HG02763 (cell line): ENCODE measurements around the gene UFSP2.
"Not testable (repeated sequence)": the region's sequence is repeated elsewhere in the genome, so short reads cannot be mapped to it uniquely, and the experiment has no call there.

Experiments
- ATAC-seq: cut with Tn5 transposase; IDR thresholded peaks from one replicate; pipeline ENCODE4 v1.9.1; 2021; ENCODE audit warnings: mild to moderate bottlenecking, moderate library complexity; ENCODE audit not compliant: unreplicated experiment

UFSP2 gene

GRCh38 chr4:185384930-185385331, 40.8 kb downstream of the UFSP2 start:
- ATAC-seq, result no peak

- ATAC-seq, result no peak
These were observed 41.7 kb downstream of the UFSP2 start for GRCh38 chr4:185384061-185384460.

DNA sequence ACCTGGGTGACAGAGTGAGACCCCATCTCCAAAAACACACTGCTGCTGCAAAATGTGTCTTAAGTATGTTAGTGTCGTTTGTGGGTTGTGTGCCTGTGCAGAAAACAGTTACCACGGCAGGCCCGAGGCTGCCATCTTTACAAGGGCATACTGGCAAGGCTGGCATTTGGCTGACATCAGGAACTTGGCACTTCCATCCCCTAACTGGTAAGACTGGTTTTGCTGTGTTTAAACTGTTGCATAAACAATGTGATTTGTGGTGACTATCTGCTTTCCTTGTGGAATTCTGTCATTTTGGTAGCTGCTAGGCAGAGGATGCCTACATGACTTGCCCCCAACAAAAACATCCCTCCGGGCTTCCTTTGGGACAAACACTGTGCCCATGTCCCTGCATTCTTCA, 42.3 kb downstream of the UFSP2 start:
- no peak for ATAC-seq

- ATAC-seq, result no peak
These were observed 43.0 kb downstream of the UFSP2 start for GRCh38 chr4:185382754-185383153.

- no peak for ATAC-seq
These were observed 44.2 kb downstream of the UFSP2 start for GRCh38 chr4:185381288-185382196.

GRCh38 chr4:185380320-185380719, 45.4 kb downstream of the UFSP2 start:
- no peak for ATAC-seq

- no peak for ATAC-seq
These were observed 46.2 kb downstream of the UFSP2 start for GRCh38 chr4:185379326-185380295.

DNA sequence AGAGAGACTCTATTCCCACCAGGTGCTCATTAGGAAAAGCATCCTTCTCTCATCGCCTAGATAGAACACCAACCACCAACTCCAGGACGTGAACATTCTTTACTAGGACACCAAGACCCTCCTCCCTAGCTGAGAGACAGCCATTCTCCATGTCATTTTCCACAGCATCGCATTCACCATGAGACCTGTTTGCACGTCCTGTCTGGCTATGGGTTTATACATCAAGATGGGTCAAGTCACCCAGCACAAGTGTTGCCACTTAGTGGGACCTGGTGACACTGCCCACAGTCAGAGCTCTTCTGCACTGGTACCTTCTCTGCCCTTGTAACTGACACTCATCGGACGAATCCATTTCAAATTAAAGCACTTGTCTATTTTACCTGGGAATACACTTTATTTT, 47.5 kb downstream of the UFSP2 start:
- no peak for ATAC-seq

DNA sequence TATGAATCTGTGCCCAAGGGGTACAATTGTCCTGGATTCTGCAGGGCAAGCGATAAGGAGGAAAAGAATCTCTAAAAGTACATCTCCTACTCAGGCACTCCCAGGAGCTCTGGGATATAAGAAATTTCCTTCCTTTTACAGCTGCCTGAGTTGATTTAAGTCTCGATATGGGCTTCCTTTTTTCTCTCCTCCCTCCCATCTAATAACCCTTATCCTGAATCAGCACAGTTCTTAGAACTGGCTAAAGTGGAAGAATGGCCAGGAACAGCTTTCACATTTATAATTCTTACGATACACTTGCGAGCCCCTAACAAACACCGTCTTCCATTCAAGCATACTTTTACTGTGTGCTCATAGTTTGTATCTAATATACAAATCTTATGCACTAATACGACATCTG, 51.2 kb downstream of the UFSP2 start:
- no peak for ATAC-seq

DNA sequence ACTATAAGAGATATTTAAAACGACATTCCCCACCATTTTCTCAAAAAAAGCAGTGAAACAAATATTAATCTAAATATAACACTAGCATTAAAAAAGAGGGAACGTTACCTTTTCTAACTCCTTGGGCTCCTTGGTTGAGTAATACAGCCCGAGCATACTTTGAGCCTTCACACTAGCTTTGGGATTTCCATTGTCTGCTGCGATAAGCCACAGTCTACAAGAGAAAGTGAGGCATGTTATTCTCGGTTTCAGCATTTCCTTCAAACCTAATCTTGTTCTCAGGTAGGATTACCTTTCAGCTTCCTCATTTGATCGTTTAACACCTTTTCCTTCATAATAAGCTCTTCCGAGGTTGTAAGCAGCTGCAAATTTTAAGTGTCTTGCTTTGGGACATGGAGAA, 51.7 kb downstream of the UFSP2 start:
- no peak for ATAC-seq

DNA sequence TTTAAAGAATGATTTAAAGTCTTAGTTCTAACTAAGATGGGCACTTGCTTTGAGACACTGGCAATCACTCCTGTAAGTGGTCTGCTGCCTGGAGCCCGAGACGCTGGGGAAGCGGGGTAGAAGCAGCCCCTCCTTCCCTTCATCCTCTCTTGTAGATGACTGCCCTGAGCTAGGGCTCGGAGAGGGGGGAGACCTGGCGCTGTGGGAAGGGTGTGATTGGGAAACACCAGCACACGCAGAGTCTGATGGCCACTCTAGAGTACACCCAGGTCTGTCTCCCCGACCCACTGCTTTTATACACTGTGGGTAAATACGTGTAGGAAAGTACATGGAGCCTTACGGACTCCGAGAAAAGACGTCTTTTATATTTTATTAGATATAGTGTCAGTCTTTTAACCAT, 54.1 kb downstream of the UFSP2 start:
- ATAC-seq, result no peak

GRCh38 chr4:185370268-185370949, 55.4 kb downstream of the UFSP2 start:
- no peak for ATAC-seq

DNA sequence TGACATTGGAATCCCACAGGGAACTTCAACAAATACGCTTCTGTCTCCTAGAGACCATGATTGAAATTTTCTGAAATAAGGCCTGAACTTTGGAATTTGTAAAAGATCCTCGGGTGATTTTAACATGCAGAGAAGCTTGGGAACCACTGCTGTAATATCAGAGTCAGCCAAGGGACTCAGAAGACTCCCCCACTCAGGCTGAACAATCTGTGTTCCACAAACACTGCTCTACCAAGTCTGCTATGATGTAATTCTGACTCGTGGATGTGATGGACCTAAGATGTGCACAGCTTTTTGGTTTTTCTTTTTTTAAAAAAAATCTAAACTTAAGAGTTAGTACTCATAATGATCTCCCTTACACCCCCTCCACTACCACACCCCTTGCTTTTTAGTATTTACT, 56.0 kb downstream of the UFSP2 start:
- ATAC-seq, result no peak

GRCh38 chr4:185364886-185365285, 60.9 kb downstream of the UFSP2 start:
- no peak for ATAC-seq

GRCh38 chr4:185363251-185363650, 62.5 kb downstream of the UFSP2 start:
- no peak for ATAC-seq

- not testable (repeated sequence) for ATAC-seq
These were observed 63.2 kb downstream of the UFSP2 start for GRCh38 chr4:185362570-185362969.

DNA sequence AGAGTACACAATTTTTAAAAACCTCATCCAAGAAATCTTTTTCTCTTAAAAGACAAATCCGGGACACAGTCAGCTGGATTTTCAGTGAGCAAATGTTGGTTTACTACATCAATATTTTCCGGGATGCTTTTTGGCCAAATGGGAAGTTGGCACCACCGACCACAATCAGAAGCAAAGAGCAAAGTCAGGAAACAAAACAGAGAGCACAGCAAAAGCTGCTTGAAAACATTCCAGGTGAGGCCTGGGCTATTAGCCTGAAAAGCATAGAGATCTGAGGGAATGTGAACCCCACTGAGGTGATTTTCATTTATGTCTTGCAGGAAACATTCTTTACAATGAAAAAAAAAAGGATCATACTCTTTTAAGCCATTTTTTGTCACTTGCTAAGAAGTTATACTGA, 63.9 kb downstream of the UFSP2 start:
- no peak for ATAC-seq

DNA sequence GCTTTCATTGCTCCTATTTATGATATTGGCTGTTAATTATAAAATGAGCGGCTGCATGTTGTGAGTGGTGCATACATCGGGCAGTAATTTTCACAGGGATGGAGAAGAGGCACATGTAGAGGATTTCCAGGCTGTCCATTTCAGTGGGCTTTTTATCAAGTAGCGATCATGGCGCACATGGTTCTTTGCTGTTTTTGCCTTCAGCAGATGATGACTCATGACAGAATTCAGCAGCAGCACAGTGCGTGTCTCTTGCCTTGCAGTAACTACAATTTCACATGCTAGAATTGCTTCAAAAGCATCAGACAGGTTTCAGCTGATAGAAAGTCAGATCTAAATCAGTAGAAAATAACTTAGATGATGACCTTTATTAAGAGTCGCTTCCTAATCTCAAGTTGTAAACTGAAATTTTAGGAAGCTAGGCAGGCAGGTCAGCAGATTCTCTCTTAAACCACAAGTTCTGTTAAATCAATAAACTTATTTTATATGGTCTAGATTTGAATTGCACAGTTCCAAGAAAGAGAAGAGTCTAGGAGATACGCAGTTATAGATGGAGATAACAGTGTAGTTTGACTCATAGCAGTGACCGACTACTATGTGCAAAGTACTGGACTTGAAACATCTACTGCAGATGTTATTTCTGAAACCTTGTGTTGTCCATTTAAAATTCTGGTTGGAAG, 65.9 kb downstream of the UFSP2 start:
- ATAC-seq, result no peak

DNA sequence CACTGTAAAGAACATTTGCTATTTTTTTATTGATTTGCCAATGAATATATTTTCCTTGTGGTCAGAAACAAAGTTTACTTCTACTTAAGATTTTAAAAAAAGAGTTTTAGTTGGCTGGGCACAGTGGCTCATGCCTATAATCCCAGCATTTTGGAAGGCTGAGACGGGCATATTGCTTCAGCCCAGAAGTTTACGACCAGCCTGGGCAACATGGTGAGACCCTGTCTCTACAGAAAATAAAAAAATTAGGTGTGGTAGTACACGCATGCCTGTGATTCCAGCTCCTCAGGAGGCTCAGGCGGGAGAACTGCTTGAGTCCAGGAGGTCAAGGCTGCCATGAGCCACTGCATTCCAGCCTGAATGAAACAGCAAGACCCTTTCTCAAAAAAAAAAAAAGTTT, 66.8 kb downstream of the UFSP2 start:
- ATAC-seq, result no peak

- no peak for ATAC-seq
These were observed 67.2 kb downstream of the UFSP2 start for GRCh38 chr4:185358514-185358913.
